Sigmoid colon (tissue), 4 donors: ENCODE data around the gene ACTR6.

ENCODE experiments used
- POLR2A ChIP-seq, 2 donors: fragments of 450-650 bp; IDR thresholded peaks; one replicate each; pipeline ENCODE4 v1.6.1; 2016; ENCODE audit warnings: antibody characterized with exemption in 2 of 2, mild to moderate bottlenecking in 2 of 2, moderate library complexity in 2 of 2
- POLR2AphosphoS5 ChIP-seq, 4 donors: sonication (generic); formaldehyde crosslinking; IDR thresholded peaks; one replicate each; pipeline ENCODE4 v1.6.1; 2017; ENCODE audit warnings: antibody characterized with exemption in 4 of 4
- TF ChIP-seq, protein P1 (sequence below), 4 experiments: fragments of 450-650 bp in 3 of 4; fragments of 200-600 bp in 1 of 4; IDR thresholded peaks; one replicate each; pipeline ENCODE4 v1.5.1; 2016 to 2019; ENCODE audit warnings: antibody characterized with exemption in 4 of 4, mild to moderate bottlenecking in 3 of 4, moderate library complexity in 2 of 4

GRCh38 chr12:100214518-100214917 lies 13.9 kb downstream of the ACTR6 start:
- TF ChIP-seq, protein P1, sequence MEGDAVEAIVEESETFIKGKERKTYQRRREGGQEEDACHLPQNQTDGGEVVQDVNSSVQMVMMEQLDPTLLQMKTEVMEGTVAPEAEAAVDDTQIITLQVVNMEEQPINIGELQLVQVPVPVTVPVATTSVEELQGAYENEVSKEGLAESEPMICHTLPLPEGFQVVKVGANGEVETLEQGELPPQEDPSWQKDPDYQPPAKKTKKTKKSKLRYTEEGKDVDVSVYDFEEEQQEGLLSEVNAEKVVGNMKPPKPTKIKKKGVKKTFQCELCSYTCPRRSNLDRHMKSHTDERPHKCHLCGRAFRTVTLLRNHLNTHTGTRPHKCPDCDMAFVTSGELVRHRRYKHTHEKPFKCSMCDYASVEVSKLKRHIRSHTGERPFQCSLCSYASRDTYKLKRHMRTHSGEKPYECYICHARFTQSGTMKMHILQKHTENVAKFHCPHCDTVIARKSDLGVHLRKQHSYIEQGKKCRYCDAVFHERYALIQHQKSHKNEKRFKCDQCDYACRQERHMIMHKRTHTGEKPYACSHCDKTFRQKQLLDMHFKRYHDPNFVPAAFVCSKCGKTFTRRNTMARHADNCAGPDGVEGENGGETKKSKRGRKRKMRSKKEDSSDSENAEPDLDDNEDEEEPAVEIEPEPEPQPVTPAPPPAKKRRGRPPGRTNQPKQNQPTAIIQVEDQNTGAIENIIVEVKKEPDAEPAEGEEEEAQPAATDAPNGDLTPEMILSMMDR (IDR thresholded peaks at IDR 0.05), result no peak
- no peak for TF ChIP-seq POLR2A (IDR thresholded peaks at IDR 0.05)
- no peak for TF ChIP-seq POLR2AphosphoS5 (IDR thresholded peaks at IDR 0.05)
